Kidney capillary endothelial cell (primary cell): ENCODE measurements around the gene NCOA5.
"Not testable (repeated sequence)": the region's sequence is repeated elsewhere in the genome, so short reads cannot be mapped to it uniquely, and the experiment has no call there.

Source experiments
- DNase-seq: peaks from one replicate; pipeline ENCODE4 v3.0.0-alpha.2; 2018; ENCODE audit warnings: low spot score

NCOA5 gene

DNA sequence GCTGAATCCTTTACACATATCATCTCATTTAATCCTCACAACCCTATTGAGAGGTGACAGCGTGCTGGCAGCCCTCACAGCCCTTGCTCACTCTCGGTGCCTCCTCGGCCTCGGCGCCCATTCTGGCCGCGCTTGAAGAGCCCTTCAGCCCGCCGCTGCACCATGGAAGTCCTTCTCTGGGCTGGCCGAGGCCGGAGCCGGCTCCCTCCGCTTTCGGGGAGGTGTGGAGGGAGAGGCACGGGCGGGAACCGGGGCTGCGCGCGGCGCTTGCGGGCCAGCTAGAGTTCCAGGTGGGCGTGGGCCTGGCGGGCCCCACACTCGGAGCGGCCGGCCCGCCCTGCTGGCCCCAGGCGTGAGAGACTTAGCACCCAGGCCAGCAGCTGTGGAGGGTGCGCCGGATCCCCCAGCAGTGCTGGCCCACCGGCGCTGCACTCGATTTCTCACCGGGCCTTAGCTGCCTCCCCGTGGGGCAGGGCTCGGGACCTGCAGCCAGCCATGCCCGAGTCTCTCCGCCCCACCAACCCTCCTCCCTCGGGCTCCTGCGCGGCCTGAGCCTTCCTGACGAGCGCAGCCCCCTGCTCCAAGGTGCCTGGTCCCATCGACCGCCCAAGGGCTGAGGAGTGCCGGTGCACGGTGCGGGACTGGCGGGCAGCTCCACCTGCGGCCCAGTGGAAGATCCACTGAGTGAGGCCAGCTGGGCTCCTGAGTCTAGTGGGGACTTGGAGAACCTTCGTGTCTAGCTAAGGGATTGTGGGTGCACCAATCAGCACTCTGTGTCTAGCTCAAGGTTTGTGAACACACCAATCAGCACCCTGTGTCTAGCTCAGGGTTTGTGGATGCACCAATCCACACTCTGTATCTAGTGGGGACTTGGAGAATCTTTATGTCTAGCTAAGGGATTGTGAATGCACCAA is 2.1 kb upstream of the NCOA5 start:
- DNase-seq, result not testable (repeated sequence)

DNA sequence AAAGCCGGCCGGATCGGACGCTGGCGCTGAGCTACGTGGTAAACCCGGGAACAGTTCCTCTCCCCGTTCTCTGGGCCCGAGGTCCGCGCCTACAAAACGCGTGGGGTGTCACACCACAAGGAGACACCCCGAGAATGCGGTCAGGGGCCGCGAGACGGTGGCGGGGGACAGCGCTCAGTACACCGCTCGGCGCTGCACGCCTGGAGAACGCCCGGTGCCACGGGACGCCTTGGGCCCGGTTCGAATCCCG is 670 bp downstream of the NCOA5 start:
- no peak for DNase-seq

DNA sequence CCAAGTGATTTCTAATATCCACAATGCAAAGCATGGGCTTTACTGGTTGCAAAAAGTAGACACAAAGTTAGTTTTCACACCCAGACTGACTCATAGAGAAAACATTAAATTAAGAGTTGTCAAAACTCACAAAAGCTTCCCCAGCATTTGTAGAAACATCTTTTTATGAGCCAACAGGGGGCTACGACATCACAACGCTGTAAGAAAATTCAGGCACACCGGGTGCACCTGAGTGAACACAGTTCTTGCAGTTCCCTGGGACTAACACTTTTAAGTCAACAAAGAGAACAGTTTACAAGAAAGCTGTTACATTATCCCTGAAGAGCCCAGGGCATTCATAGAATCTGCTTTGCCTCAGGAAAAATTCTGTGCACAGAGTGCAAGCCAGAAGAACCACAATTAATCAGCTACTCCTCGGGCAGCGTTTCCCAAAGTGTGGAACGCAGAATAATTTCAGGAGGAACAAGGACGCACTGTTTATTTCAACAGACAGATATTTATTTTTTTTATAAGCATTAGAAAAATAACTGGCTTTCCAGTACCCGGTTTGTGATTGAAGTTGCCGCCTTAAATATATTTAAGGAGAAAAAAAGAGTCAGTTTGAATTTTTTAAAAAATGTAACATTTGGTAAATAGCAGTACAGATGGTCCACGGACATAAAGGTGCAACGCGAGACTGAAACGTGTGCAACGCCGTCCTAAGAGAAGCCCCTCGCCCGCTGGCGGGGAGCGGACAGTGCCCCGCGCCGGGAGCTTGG is 1.2 kb downstream of the NCOA5 start:
- DNase-seq, result peak; percentile 28

DNA sequence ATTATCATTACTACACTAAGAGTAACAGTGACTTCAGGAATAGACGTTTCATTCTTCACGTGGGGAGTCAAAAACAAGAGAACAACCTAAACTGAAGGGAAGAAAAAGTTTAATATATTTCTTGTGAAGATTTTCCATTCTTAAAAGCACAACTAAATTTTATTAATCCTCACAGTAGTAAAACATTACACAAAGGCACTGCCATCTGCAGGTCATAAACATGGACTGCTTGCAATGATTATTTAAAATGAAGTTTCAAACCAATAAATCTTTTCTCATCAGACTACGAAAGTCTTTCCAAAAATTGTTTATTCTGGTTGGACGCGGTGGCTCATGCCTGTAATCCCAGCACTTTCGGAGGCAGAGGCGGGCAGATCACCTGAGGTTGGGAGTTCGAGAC is 2.6 kb downstream of the NCOA5 start:
- peak; percentile 12 for DNase-seq

DNA sequence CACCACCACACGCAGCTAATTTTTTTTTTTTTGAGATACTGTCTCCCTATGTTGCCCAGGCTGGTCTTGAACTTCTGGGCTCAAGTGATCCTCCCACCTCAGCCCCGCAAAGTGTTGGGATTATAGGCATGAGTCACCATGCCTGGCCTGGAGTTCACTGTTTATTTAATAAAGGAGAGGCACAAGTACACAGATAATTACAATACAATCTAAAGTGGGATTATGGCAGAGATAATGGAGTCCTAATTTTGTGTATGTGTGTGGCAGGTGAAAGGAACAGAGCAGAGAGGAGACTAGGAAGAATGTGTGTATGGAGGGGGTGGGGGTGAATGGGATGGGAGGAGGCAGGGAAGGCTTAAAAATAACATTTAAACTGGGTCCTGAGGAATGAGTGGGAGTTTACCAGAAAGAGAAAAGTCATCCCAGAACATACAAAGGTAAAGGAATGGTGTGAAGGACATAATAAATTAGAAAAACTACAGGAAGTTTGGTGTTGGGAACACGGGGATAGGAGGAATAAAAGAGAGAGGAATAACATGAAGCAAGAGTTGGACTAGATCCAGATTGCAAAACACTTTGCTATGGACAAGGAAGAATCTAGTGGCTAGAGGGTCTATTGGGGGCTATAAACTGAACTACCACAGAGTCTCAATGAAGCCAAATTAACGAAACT is 4.4 kb downstream of the NCOA5 start:
- no peak for DNase-seq

DNA sequence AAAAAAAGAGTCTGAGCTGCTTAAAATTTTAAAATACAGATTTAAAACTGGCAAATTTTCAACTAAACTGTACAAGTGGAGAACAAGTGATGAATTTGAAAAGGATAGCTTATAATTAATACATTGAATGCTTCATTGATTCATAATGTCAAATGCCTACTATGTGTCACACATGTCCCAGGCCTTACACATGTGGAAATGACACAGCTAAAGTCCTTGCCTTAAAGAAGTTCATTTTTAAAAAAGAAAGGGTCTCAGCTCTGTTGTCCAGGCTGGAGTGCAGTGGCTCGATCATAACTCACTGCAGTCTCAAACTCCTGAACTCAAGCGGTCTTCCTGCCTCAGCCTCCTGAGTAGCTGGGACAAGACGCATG is 5.0 kb downstream of the NCOA5 start:
- DNase-seq, result no peak

DNA sequence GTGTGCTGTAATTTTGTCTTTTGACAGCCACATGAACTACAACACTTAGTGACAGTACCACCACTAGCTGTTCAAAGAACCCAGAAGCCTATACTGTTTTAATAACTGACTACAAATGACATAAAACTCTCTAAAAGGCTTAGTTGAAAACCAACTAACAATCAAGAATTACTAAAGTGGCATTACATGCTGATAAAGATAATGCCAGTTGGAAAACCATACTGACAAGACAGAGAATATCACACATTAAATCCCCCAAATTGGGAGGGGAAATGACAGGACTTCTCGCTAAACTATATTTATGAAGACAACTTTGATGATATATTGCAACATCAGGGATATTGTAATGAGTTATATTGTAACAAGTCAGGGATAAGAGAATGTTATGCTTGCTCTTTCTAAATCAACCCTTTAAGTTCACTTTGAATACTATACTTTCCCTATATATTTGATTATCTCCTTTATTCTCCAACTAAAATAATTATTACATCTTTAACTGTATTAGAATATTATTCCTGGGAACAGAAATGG is 6.2 kb downstream of the NCOA5 start:
- no peak for DNase-seq

DNA sequence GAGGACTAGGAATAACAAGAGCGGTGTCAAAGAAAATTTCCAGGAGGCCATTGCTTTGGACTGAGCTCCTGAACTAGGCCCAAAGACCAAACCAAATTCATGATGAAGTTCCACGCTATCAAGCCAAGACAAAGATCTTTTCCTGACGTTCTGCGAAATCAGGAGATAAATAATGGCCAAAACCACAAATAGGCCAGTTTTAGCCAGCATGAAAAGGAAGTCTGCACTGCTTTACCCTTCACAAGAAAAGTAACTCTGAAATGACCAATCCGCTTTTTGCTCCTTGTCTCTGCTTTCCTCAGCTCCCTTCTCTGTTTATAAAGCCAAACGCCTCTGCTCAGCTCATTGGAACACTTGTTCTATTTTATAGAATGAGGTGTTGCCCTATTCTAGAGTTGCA is 6.7 kb downstream of the NCOA5 start:
- DNase-seq, result no peak

DNA sequence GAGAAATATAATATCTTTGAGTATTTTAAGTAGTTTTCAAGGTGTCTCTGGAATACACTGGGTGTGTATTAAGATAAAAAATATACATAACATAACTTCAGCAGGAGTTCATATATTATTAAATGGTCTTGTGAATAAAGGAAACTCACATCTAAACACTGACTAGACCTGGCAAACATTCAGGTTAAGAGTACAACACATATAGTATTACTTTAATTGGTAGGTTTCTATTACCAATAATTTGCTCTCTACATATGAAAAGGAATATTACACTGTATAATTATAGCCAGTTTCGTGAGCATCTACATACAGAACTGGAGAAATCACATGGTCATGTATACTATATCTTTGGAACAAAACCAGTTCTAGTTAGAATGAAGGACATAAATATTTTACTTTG is 8.7 kb downstream of the NCOA5 start:
- DNase-seq, result no peak

DNA sequence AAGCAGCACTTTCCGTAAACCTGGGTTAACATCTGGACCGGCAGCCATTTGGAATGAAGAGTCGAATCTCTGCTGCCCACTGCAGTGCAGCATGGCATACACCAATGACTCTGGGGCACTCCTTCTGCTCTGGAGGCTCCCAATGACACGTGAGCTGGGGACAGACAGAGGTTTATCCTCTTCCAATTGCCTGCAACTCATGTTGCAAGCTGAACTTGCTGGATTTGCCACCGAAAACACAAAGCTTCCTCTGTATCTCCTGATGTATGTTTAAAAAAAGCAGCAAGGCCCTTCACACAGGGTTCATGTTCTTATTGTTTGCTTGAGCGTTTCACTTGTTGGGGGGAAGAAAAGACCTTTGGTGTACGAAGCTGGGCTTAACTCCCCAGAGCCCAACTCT is 10.8 kb downstream of the NCOA5 start:
- no peak for DNase-seq

DNA sequence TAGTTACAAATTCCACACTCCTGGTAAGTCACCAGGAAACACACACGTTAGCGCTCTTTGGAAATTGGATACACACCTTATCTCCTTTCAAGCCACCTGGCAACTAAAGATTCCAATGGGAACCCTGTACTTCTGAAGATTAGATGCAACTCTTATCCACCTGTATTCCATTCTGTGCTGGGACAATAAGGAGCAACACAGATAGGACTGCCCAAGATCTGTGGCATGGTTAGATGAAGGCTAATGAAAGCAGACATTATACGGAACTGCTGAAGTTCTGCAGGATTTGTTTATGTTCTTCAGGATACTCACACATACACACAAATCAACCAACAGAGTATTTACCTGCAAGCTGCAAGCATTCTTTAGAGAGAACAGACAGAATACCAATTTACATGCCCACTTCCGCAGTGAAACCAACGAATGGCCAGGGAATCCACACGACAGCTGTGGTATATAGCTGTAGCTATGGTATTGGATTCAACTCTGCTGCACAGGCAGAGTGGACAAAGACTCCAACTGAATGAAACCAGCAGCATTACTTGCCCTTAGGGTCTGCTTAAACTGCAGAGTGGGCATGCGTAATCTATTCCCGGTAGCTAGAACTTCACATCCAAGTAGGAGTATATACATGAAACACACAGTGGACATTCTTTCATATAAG is 12.0 kb downstream of the NCOA5 start:
- DNase-seq, result no peak

DNA sequence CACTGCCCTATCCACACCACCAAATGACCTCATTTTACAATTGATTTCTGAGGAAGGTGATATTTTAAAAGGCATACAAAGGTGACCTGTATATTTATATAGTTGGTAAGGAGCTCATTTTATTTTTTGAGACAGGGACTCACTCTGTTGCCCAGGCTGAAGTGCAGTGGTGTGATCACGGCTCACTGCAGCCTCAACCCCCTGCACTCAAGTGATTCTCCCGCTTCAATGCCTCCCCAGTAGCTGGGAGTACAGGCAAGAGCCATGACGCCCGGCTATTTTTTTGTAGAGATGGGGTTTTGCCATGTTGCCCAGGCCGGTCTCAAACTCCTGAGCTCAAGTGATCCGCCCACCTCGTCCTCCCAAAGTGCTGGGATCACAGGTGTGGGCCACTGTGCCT is 13.0 kb downstream of the NCOA5 start:
- no peak for DNase-seq

DNA sequence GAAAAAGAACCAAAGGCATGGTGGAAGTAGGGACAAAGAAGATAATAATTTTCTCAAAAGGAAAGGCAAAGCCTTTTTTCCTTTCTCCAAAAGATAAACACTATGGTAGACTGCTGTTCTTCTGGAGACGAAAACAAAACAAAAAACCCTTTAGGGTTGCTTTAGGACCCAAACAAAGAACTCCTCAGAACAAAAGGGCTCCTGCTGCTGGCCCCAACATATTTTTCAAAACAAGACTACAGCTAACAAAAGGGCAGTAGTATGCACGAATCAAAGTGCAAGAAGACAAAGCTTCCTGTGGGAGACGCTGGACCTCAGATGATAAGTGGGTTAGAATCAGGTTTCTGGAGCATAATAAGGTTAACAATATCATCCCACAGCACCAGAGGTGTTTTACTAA is 15.8 kb downstream of the NCOA5 start:
- no peak for DNase-seq

DNA sequence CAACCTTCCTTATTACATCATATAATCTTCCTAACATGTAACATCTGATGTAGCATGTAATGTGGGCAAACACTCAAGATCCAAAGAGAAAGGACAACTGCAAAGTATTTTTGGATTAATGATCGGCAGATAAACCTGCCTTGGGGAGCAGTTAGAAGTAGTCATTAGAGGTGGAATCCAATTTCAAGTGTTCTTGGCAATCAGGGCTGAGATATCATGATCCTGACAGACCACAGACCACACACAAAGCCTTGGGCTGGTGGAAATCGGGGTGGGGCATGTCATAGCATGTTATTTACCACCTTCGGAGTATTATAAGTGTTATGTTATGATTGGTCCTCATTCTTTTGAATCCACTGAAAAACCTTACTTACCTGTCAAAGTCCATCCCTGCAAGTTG is 16.3 kb downstream of the NCOA5 start:
- DNase-seq, result no peak

DNA sequence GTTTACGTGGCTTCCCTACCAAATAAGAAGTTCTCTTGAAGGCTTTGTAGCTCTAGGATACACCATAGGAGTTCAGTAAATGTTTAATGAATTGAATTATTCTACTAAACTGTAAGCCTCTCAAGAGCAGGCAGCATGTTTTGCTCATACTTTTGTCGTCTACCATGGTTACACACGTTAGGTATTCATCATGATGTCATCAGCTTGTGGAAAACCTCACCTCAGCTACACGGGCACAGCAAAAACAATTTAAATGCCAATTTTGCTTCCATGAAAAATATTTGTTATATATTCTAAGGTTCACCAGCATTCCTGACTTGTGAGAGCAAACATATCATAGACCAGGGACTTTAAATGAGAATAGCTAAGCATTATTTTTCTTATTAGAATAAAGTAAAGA is 16.7 kb downstream of the NCOA5 start:
- DNase-seq, result no peak

DNA sequence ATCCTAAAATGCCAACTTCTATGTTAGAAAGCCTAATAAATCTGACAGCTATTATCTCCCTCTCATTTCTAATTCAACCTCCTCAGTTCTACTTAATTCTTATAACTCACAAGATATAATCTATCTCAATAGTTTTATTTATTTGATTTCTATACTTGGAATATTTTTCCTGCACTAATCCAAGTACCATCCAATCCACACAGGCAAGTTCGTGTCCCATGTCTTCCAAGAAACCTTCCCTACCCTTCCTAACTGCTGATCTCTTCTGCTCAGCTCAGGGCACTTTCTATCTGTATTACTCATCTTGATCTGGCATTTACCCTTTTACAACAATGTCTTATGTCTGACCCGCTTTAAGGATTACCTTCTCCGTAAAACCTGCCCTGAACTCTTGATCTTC is 18.2 kb downstream of the NCOA5 start:
- DNase-seq, result no peak

DNA sequence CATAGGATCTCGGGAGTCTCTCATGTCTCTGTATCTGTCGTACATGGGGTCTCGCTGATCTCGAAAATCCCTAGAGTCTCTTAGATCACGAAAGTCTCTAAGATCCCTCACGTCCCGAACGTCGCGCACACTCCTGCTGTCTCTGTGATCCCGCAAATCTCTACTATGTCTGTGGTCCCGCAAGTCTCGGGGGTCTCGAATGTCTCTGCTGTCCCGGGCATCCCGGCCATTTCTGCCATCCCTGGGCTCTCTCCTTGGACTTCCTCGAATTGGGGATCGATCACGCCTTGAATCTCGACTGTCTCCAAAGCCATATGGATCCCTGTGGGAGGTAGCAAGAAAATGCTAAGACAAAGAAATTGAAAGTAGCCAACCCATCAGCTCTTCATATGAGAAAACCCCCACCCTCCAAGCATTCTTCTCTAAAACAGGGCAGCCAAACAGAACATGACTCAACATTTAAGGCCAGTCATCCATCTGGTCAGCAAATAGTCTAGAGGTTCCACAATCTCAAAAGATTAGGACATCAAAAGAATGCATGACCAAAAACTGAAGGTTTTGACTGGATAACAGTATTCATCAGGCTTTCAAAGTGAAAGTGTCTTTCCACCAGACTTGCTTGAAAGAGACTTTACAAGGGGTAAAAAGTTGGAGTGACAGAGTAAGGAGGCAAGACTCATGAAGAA is 19.4 kb downstream of the NCOA5 start:
- DNase-seq, result peak; percentile 23

DNA sequence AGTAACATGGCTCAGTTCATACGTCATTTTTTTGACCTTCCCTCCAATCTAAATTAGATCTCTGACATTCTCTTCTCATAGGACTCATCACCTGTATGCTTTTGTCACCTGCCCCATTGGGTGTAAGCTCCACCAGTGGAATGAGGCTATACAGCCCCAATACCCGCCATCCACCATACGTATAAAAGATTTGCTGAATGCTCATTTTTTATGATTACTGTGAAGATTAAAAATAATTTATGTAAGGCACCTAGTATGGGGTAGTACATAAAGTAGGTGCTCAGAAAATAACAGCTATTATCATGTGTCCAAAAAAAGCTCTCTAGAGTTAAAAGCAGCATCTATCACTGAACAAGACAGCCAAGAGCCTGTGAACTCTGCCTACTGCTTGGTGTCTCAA is 24.1 kb downstream of the NCOA5 start:
- no peak for DNase-seq

DNA sequence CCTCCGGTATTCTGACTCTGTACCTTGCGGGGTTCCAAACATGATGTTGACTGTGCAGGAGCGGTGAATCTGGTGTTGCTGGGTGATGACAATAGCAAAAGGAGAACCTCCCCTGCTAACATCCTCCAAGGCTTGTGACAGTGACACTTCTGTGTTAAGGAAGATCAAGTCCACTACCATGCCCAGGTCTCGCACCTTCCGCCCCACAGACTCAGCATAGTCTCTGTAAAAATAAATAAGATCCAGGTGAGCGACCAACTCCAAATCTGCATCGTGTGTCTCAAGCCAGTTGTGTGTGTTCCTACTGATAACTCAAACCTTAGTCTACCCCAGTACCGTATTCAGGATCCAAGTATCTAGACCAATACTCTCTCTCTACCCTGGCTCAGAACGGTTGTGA is 24.8 kb downstream of the NCOA5 start:
- no peak for DNase-seq

DNA sequence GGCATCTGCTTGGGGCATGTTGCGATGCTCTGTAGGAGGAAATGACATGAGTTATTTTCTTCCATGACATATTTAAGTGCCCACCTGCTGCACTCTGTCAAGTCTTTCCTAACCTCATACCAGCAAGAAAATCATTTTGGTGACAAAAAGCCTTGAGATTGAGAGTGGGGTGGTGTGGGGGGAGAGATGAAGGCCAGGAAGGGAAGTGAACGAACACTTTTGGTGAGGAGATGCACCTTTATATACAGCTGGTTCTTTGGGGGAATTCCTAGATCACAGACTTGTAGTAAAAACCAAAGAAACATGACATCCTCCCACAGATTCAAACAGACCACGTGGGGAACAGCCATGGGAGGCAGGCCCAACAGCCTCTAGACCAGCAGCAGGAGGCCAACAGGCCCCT is 26.1 kb downstream of the NCOA5 start:
- DNase-seq, result no peak

DNA sequence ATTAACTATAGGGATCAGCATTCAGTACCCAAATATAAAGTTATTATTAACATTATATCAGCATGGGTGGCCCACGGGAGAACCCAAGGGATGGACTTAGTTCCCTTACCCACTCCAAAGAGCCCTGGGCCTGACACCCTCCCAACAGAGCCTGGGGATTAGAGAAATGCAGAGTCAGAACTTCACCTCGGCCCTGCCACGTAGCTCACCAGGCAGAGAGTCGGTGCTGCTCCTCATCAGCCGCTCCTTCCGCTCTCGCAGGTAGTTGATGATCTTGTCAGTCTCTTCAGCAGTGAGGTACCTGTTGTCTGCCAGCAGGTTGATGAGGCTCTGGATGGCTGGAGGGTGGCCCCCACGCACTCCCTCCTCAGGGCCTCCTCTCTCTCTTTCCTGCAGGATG is 26.6 kb downstream of the NCOA5 start:
- no peak for DNase-seq

DNA sequence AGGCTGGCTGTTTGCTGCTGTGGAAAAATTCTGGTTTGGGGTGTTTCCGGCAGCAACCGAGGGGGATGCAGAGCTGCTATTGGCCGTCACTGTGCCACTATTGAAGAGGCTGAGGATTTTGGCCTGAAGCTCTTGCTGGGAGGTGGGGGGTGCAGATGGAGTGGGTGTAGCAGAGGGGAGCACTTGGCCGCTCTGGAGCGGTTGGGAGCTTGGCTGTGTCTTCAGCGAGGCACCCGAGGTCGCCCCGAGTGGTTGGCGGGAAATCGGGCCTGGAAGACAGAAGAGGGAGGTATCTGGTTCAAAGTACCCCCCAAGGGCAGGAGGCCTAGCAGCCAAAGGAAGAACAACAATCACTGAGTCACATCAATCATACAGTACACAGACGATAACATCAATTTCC is 27.1 kb downstream of the NCOA5 start:
- no peak for DNase-seq
